HG03457 (cell line): ENCODE data around the gene SLA2.
"Not testable (repeated sequence)": the region's sequence is repeated elsewhere in the genome, so short reads cannot be mapped to it uniquely, and the experiment has no call there.

Experiments
- ATAC-seq: cut with Tn5 transposase; IDR thresholded peaks from one replicate; pipeline ENCODE4 v1.9.1; 2021; ENCODE audit warnings: moderate number of reproducible peaks; ENCODE audit not compliant: unreplicated experiment

Gene SLA2, protein sequence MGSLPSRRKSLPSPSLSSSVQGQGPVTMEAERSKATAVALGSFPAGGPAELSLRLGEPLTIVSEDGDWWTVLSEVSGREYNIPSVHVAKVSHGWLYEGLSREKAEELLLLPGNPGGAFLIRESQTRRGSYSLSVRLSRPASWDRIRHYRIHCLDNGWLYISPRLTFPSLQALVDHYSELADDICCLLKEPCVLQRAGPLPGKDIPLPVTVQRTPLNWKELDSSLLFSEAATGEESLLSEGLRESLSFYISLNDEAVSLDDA

DNA sequence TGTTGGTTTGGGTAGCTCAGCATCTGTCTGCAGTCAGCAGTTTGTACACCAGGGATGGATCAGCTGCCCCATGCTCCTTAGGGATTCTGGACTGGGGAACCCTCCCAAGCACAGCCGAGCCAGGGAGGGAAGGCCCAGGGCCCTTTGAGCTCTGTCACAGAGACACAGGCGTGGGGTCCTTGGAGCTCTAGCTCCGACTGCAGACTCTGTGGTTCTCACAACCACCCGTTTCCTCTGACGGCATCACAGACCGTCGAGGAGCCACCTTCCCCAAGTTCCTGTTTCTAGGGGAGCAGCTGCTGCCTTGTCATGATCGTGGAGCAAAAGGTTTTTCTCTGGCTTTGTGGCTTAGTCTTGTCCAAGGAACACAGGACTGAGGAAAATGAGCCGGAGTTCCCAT lies at the start of gene SLA2:
TSS of gene SLA2 (minus strand) at position 199 of the 400 bp plus-strand sequence. CDS start 4,861 bp downstream, outside the sequence.
- ATAC-seq, result no peak

DNA sequence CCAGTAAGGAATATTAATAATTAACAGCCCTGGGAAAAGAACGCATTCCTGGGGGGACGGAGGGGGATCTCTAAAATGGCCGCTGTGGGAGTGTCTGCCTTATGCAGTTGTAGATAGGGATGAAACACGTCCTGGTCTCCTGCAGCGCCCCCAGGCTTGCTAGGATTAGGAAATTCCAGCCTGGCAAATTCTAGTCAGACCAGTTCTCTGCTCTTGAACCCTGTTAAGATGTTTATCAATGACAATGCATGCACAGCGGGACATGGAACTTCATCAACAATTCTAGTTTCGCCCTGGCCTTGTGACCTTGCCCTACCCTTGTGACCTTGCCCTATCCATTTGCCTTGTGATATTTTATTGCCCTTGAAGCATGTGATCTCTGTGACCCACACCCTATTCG lies 49.5 kb upstream of the SLA2 start:
- ATAC-seq, result not testable (repeated sequence)

DNA sequence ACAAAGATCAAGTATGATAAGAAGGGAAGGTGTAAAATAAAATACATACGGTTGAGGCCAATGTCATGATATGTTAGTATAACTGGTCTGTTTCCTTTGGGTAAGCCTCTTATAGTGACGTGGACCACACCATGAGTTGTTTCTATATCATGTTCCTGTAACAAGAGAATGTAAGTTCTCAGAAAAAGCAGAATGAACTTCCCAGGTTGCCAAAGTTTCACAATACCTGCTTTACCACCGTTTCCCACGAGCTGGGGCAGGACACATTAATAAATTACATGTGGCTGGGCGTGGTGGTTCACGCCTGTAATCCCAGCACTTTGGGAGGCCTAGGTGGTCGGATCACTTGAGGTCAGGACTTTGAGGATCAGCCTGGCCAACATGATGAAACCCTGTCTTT lies 42.6 kb upstream of the SLA2 start:
- no peak for ATAC-seq

DNA sequence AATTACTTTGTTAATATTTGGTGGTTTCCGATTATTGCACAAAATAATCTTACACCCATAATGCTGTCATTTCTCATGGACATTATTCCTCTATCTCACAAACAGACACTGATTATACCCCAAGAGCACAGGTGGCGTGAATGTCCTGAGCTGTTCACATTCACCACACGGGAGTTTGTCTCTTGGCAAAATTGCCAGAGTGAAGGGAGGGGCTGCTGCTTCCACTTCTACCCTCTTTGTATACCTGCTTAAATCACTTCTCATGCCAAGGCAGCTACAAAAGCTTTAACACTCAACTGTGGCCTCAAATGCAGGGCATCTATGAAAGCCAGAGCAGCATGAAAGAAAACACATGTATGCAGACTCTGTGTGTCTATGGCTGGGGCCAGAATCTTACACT lies 41.9 kb upstream of the SLA2 start:
- no peak for ATAC-seq

DNA sequence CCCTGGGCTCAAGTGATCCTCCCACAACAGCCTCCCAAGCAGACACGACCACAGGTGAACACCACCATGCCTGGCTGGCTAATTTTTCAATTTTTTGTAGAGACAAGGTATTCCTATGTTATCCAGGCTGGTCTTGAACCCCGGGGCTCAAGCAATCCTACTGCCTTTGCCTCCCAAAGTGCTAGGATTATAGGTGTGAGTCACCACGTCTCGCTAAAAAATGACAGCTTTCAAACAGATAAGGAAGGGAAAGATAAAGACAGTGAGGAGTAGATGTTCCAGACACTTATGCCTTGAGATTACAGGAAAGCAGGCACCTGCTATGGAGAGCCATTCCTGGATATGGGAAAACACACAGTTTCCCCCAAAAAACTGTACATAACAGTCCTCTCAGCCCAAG lies 40.9 kb upstream of the SLA2 start:
- ATAC-seq, result no peak

DNA sequence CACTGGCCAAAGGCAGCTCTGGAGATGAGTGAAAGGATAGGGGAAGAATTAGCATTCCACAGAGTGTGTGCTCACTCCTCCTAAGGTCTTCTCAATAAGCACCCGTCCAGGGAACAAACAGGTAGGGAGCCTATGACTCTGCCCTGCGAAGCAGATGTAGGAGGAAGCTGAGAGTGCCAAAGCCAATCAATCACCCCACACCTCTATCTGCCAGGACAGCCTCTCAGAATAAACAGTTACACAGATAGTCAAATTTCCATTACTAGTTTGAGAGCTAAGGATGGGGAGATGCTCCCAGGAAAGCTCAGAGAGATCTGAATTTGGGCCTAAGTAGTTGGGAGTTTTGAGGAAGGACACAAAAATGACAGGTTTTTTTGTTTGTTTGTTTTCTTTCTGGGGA lies 40.5 kb upstream of the SLA2 start:
- no peak for ATAC-seq

DNA sequence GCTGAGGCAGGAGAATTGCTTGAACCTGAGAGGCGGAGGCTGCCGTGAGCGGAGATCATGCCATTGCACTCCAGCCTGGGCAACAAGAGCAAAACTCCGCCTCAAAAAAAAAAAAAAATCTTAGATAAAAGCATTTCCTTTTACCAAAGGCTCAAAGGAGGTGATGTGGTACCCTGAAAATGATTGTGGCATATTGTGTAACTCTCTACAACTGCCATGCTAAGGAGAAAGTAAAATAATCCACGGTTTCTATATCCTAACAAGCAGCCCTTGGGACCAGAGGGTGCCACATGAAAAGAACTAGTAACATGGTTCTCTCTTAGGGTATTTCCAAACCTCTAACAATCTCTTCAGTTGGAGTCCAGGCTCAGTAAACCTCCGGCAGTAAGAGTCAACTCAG lies 38.8 kb upstream of the SLA2 start:
- no peak for ATAC-seq

DNA sequence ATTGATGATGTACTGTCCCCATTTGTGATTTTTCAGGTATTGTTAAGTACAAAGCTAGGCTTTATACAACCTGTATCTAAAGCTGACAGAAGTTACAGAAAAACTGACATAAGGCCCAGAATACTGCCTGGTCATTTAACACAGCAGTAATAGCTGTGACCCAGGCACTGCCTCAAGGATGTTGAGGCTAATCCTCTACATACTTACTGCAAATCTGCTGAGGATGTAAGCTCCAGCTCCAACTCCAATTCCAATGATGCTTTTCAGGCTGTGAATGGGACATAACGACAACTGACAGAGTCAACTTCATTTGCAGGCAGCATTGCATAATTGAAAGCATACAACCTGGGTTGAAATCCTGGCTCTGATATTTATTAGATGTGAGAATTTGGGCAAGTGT lies 36.3 kb upstream of the SLA2 start:
- ATAC-seq, result no peak

DNA sequence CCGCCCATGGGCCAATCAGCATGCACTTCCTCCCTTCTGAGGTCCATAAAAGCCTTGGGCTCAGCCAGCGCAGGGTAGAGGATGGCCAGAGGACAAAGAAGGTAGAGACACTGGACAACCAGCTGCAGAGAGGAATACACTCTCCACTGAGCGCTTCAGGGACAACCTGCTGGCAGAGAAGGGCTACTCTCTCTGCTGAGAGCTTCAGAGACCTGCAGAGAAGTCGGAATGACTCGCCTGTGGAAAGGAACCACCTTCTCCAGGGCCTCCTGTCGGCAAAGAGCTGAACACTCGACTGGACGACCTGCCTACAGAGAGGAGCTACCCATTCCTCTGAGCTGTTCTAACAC lies 31.4 kb upstream of the SLA2 start:
- no peak for ATAC-seq

DNA sequence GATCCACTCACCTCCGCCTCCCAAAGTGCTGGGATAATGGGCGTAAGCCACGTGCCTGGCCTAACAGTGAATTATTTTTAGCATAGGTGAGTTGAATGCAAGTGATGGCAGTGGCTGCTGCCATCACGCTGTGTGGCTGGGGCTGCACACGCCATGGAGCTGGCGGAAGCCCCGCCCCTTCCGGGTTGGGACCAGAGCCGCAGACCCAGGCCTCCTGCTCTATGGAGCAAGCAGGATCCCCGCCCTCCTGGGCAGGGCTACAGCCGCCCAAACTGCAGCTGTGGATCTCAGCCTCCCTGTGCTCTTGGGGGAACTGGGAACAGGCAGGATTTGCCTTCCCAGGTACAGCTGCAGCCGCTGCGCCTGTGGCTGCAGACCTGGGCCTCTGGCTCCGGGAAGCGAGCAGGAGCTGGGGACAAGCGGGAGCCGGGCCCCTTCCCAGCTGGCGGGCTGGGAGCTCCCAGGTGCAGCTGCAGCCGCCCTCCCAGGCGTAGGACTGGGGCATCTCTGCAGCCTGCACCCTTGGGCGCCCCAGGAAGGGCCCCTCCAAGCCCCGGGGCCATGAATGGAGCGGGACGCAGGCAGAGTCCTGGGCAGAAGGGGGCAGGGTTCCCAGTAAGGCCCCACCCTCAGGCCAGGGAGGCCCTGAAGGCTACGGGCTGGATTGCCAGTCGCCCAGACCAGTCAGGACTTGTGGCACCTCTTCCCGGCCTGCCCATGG lies 30.9 kb upstream of the SLA2 start:
- no peak for ATAC-seq

DNA sequence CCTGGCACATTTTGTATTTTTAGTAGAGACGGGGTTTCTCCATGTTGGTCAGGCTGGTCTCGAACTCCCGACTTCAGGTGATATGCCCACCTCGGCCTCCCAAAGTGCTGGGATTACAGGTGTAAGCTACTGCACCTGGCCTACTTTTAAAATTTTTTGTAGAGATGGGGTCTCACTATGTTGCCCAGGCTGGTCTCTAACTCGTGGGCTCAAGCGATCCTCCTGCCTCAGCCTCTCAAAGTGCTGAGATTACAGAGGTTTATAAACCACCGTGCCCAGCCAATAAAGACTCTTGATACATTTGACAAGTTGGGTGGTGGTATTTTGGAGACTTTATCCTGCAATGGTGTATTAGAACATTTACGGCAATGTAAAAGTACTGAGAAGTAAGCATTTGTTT lies 29.5 kb upstream of the SLA2 start:
- ATAC-seq, result not testable (repeated sequence)

DNA sequence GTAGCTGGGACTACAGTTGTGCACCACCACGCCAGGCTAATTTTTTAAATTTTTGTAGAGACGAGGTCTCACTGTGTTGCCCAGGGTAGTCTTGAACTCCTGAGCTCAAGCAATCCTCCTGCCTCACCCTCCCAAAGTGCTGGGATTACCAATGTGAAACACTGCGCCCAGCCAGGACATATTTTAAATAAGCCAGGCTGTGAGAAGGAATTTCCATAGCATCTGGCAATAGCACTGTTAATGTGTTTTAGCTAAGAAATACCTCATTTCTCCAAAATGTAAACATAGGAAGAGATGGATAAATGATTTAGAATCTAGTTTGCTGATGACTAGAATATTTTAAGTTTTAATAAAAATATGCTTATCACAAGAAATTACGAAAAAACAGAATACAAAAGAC lies 27.0 kb upstream of the SLA2 start:
- no peak for ATAC-seq

DNA sequence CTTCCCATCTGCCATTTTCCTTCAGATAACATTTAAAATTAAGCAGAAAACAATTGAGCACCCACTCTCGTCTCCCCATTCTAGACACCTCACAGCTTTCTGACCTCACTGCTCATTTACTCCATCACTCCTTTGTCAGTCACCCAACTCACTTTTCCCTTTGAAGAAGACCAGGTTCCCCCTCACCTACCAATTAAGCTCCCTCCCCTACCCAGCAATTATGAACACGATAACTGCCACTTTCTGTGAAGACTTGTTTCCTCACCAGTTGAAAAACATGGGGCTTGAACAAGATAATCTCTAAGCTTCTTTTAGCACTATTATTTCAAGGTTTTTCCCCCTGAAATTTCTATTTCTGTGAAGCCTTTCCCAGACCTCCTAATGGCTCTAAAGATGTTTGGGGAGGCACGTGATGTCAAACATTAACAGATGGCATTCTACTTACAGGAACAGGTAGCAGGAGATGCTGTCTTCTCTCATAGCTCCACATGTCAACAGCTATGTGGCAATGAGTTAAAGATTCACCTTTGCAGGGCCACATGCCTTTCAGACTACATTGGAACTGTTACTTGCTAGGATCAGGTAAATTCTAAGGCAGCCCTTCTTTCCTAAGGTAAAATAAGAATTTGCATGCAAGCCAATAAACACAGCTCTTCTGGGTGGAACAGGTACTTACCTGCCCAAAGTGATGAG lies 24.8 kb upstream of the SLA2 start:
- ATAC-seq, result no peak

DNA sequence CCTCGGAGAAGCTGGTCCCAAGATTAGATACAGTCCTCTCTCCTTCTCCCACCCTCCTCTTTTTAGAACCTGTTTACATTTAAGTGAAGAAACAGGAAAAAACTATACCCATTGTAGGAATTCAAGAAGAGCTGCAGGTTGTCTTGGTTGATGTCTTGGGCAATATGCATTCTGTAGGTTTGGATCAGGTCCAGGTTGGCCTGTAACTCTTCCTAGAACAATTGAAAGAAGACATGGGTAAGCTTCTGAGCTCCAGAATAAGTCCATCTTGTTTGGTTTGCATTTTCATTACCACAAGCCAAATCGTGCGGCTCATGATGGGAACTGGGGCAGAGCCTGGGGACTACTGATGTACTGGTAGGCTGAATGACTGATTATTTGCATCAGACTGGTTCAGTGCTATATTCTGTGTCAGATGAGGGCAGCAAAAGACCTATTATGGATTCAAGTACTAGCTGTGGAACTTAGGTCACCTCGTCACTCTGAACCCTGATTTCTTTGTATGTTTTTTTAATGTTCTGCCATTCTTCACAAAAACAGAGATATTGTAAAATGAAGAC lies 20.3 kb upstream of the SLA2 start:
- ATAC-seq, result no peak

DNA sequence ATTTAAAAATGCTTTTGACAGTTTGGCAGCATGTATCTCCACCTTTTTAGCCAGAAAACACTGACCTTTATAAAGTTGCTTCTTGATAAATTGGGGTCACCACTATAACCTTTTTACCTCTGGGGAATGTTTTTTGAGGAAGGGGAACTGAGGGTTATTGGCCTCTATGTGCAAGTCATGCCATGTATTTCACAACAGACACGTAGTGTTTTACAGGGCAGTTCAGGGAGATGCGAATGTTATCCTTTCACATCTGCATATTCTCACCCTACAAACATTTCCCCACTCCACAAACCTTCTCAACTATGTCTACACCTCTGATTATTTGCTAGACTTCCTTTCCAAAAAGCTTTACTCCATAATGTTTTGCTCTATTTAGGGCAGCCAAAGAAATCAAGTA lies 17.0 kb upstream of the SLA2 start:
- ATAC-seq, result no peak

DNA sequence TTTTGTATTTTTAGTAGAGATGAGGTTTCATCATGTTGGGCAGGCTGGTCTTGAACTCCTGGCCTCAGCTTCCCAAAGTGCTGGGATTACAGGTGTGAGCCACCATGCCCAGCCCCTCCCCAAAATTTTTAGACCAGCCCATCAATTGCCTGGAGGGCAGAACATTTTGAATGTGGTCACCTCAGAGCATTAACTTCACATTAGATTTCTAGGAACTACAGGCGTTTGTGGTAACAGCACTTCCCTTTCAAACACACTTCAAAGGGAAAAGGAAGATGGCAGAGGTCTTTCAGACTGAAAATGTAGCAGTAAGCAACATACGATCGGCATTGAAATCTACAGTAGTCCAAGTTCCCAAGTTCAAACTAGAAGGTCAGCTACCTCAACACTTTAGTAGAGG lies 12.3 kb upstream of the SLA2 start:
- no peak for ATAC-seq

DNA sequence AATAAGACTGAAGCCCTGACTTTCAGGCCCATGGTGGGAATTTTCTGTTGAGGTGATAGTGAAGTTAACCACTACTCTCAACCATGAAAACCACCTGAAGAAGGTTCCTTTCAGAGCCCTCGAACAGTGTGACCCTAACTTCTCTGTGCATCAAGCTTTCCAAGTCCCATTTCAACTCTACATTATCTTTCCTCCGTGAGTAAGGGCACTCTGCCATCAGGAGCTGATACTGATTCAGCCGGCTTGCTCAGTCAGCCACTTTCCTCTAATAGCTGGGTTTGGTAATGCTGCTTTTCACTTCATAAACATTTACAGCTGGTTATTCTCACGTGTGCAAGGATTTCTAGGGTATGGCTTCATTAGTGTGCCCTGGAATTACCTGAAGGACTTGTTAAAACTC lies 10.7 kb upstream of the SLA2 start:
- ATAC-seq, result no peak

DNA sequence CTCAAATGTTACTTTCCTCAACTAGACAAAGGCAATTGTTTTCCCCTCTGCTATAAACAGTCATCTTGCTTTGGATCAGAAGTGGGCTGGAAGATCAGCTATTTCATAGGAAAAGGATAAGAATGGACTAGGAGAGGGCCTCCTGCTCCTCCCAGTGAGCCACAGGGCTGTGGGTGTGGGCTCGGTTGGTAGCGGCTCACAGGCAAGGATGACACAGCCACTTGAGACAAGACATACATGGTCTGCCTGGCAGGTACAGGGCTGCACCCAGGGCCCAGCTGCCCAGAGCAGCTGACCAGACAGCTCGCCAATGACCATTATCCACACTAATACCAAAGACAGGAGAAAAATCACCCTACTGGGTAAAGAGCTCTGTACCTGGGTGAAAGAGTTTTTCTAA lies 9.0 kb upstream of the SLA2 start:
- no peak for ATAC-seq

DNA sequence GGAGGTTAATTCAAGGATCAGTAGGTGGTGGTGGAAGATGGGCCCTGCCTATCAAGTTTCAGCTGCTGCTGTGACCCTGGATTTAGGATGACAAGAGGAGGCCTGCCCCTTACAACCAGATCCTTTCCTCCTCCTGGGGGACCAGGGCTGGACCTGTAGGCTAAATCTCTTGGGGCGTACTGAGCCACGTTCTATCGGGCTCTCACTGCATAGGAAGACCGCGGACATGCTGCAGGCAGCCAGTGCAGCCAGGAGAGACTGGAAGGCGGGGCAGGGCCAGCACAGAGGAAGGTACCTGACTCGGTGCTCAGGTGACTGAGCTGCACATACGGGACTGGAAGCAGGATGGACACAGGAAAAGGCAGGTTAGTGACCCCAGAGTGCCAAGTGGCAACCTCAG lies 8.5 kb upstream of the SLA2 start:
- no peak for ATAC-seq

DNA sequence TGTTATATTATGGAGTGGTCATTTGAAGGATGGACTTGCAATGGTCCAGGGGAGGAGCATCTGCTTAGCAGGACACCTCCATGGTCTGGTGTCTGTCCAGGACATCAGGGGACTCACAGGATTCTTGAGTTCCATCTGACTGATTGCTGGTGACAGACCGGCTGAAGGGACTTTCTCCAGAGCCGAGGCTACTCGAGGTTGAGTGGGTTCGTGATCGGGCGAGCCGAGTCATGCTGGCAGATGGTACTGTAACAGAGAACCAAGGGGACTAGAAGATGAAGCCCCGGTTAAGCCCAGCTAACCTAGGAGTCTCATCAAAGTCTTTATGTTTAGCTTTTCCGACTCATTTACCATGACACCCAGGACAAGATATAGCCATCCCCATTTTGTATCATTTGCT lies 7.5 kb upstream of the SLA2 start:
- no peak for ATAC-seq

DNA sequence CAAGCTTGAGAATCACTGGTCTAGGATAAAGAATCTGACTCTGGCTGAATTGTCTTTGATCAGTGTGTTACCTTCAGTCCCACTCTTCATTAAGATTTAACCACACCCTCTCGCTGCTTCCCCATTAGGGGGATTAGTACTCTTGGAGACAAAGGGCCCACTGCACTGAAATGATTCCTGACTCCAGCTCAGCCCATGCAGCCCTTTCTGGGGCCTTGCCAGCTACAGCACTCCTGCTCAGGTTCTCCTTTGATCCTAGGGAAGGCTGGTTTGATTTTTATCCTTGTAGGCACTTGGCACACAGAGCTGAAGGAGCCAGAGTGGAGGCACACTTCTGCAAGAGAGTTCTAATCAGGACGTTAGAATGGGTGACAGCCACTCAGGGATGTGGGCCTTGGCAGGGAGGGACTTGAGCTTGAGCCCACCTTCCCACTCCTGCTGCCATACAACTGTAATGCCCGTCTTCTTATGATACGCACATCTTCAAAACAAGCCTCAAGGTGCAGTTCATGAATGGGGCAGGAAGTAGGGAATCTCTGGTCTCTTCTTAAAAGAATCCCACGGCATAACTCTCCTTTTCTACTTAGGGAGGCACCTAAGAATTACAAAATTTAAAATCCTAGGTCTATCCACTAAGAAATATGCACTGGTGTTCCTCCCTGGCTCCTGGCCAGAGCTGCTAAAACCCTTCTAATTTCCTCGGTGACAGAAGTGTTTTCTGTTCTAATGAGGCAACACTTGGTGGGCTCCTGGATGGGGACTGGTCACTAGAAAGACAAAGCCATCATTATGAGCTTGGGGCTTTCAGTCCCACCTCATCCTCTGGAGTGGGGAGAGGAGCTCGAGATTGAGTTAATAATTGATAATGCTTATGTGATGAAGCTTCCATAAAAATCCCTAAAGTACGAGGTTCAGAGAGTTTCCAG lies 1.5 kb upstream of the SLA2 start:
- ATAC-seq, result no peak
